Mesothelial cell of epicardium (in vitro differentiated cells): ENCODE measurements around the gene CDK17. TPM values are rescaled to one million over a fixed set of nuclear protein-coding genes. Genes with fewer than 3 reads are reported as not detected.

ENCODE experiments used
- DNase-seq, 2 experiments: peaks; one replicate each; pipeline ENCODE4 v3.0.0; 2021; ENCODE audit warnings: low spot score in 2 of 2; ENCODE audit not compliant: unreplicated experiment in 2 of 2
- H3K27ac Mint-ChIP-seq: 2 replicates; pipeline ENCODE4 v1.8.0; 2021; ENCODE audit warnings: mixed read lengths
- H3K27me3 Mint-ChIP-seq: 2 replicates; pipeline ENCODE4 v1.8.0; 2021; ENCODE audit warnings: low read depth, mixed read lengths
- H3K36me3 Mint-ChIP-seq: 2 replicates; pipeline ENCODE4 v1.8.0; 2021; ENCODE audit warnings: mixed read lengths
- H3K4me1 Mint-ChIP-seq: 2 replicates; pipeline ENCODE4 v1.8.0; 2021; ENCODE audit warnings: mixed read lengths
- H3K4me3 Mint-ChIP-seq: 2 replicates; pipeline ENCODE4 v1.8.0; 2021; ENCODE audit warnings: mild to moderate bottlenecking, moderate library complexity, mixed read lengths
- H3K9me3 Mint-ChIP-seq: 2 replicates; pipeline ENCODE4 v1.8.0; 2021; ENCODE audit warnings: mixed read lengths
- total RNA-seq: library from RNA; stranded (reverse); gene quantifications from 3 replicates; pipeline ENCODE4 v1.2.1, GENCODE V29; 2021
- TF ChIP-seq, protein P1 (sequence below): fragments of 200-600 bp; sonication (generic); IDR thresholded peaks from one replicate; pipeline ENCODE4 v1.5.0; 2021; ENCODE audit warnings: antibody characterized with exemption; ENCODE audit not compliant: unreplicated experiment

The CDK17 gene
- total RNA-seq, 1 donor from 2014 or later: 40.5 TPM

GRCh38 chr12:96248136-96248931 lies 151.9 kb downstream of the CDK17 start:
- DNase-seq: no peak
- TF ChIP-seq, protein P1, sequence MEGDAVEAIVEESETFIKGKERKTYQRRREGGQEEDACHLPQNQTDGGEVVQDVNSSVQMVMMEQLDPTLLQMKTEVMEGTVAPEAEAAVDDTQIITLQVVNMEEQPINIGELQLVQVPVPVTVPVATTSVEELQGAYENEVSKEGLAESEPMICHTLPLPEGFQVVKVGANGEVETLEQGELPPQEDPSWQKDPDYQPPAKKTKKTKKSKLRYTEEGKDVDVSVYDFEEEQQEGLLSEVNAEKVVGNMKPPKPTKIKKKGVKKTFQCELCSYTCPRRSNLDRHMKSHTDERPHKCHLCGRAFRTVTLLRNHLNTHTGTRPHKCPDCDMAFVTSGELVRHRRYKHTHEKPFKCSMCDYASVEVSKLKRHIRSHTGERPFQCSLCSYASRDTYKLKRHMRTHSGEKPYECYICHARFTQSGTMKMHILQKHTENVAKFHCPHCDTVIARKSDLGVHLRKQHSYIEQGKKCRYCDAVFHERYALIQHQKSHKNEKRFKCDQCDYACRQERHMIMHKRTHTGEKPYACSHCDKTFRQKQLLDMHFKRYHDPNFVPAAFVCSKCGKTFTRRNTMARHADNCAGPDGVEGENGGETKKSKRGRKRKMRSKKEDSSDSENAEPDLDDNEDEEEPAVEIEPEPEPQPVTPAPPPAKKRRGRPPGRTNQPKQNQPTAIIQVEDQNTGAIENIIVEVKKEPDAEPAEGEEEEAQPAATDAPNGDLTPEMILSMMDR: no peak
- peaks cover 44% of the 10 kb centered on the region for H3K36me3 Mint-ChIP-seq
- no peaks in the 10 kb centered on the region for H3K27me3 Mint-ChIP-seq
- H3K9me3 Mint-ChIP-seq: no peaks in the 10 kb centered on the region
- H3K27ac Mint-ChIP-seq: no peak overlapping the region
- H3K4me1 Mint-ChIP-seq: no peaks in the 10 kb centered on the region
- H3K4me3 Mint-ChIP-seq: no peak overlapping the region

GRCh38 chr12:96247563-96247962 lies 152.7 kb downstream of the CDK17 start:
- TF ChIP-seq, protein P1: no peak
- H3K27me3 Mint-ChIP-seq: no peaks in the 10 kb centered on the region
- DNase-seq: no peak
- H3K27ac Mint-ChIP-seq: no peak overlapping the region
- H3K9me3 Mint-ChIP-seq: no peaks in the 10 kb centered on the region
- H3K4me3 Mint-ChIP-seq: no peak overlapping the region
- no peaks in the 10 kb centered on the region for H3K4me1 Mint-ChIP-seq
- peaks cover 43% of the 10 kb centered on the region for H3K36me3 Mint-ChIP-seq

- DNase-seq: no peak
- Mint-ChIP-seq H3K4me1 (no peaks in the 10 kb centered on the region), H3K27ac (no peak overlapping the region), H3K4me3 (no peak overlapping the region), H3K9me3 (no peaks in the 10 kb centered on the region), H3K27me3 (no peaks in the 10 kb centered on the region), H3K36me3 (peaks cover 39% of the 10 kb centered on the region)
- TF ChIP-seq, protein P1: no peak
Measured at GRCh38 chr12:96246926-96247505, 153.2 kb downstream of the CDK17 start.

DNA sequence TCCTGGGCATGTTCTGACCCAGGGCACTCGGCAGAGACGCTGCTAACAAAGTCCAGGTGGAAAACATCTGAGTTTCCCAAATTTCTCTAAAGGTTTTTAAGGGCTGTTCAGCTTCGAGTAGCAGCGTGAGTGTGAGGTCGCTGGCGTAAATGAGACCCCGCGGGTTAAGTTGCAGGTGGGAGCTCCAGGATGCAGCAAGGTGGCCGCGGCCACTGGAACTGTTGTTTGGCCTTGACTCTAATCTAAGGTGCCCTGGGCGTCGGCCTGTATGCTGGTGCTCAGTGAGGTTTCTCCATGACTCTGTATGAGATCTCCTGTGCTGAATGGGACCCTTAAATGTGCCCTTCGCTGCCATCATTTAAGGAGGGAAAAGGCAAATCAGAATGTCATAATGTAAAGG lies 155.4 kb downstream of the CDK17 start:
- Mint-ChIP-seq H3K27ac (no peak overlapping the region), H3K4me3 (no peak overlapping the region), H3K9me3 (no peaks in the 10 kb centered on the region), H3K4me1 (peaks cover 9% of the 10 kb centered on the region), H3K27me3 (no peaks in the 10 kb centered on the region), H3K36me3 (peaks cover 21% of the 10 kb centered on the region)
- DNase-seq: no peak
- TF ChIP-seq, protein P1: no peak

GRCh38 chr12:96242597-96242996 lies 157.6 kb downstream of the CDK17 start:
- Mint-ChIP-seq H3K36me3 (peaks cover 12% of the 10 kb centered on the region), H3K27me3 (no peaks in the 10 kb centered on the region), H3K4me3 (no peak overlapping the region), H3K4me1 (peaks cover 15% of the 10 kb centered on the region), H3K27ac (no peak overlapping the region), H3K9me3 (no peaks in the 10 kb centered on the region)
- TF ChIP-seq, protein P1: no peak
- no peak for DNase-seq
